CD4-positive, CD25-positive, alpha-beta regulatory T cell (primary cell): Measurements from ENCODE around the gene TMEM273. TPM values are rescaled to one million over a fixed set of nuclear protein-coding genes. Genes with fewer than 3 reads are reported as not detected.
A peak's percentile ranks its signal among the peaks of the same experiment; 100 is the strongest.

Source experiments
- ATAC-seq, 2 donors: fragments of 150-1000 bp; cut with Tn5 transposase; one replicate each; pipeline ENCODE4 v1.10.0; 2021; ENCODE audit warnings: low read depth in 2 of 2, moderate number of reproducible peaks in 2 of 2, moderate library complexity in 1 of 2
- DNase-seq, 3 donors: peaks; one replicate each; pipeline versions ENCODE4 v3.0.0 to v3.0.0-alpha.2; 2012 to 2022; ENCODE audit warnings: mixed read lengths in 1 of 3
- H3K27ac ChIP-seq: one replicate; pipeline ENCODE4 v1.7.0; 2013; ENCODE audit warnings: mild to moderate bottlenecking, low read length; ENCODE audit not compliant: insufficient read depth, poor library complexity, severe bottlenecking
- H3K27me3 ChIP-seq: one replicate; pipeline ENCODE4 v1.7.0; 2013; ENCODE audit warnings: low read length; ENCODE audit not compliant: control insufficient read depth, insufficient read depth
- H3K36me3 ChIP-seq: one replicate; pipeline ENCODE4 v1.7.0; 2013; ENCODE audit warnings: mild to moderate bottlenecking, low read length, moderate library complexity; ENCODE audit not compliant: control insufficient read depth, insufficient read depth
- H3K4me1 ChIP-seq: 2 replicates; pipeline ENCODE4 v1.7.0; 2013; ENCODE audit warnings: mild to moderate bottlenecking, low read length; ENCODE audit not compliant: insufficient read depth, control insufficient read depth, poor library complexity, severe bottlenecking
- H3K4me3 ChIP-seq: one replicate; pipeline ENCODE4 v1.7.0; 2013; ENCODE audit warnings: low read depth, mild to moderate bottlenecking, low read length, moderate library complexity
- H3K9me3 ChIP-seq, 2 experiments: 1 replicate in 1 of 2; 2 replicates in 1 of 2; pipeline ENCODE4 v1.7.0; 2013; ENCODE audit warnings: low read length in 2 of 2, mild to moderate bottlenecking in 1 of 2, moderate library complexity in 1 of 2; ENCODE audit not compliant: control insufficient read depth in 2 of 2
- H3K27ac Mint-ChIP-seq, 3 donors: one replicate each; pipeline ENCODE4 v1.8.0; 2020 to 2022; ENCODE audit warnings: mild to moderate bottlenecking in 3 of 3, mixed read lengths in 3 of 3, moderate library complexity in 2 of 3
- H3K27me3 Mint-ChIP-seq: one replicate; pipeline ENCODE4 v1.8.0; 2022; ENCODE audit warnings: mild to moderate bottlenecking, mixed read lengths
- H3K36me3 Mint-ChIP-seq: one replicate; pipeline ENCODE4 v1.8.0; 2020; ENCODE audit warnings: mixed read lengths
- H3K4me1 Mint-ChIP-seq, 4 donors: one replicate each; pipeline ENCODE4 v1.8.0; 2020 to 2022; ENCODE audit warnings: mixed read lengths in 4 of 4, mild to moderate bottlenecking in 1 of 4
- H3K4me3 Mint-ChIP-seq, 4 donors: one replicate each; pipeline ENCODE4 v1.8.0; 2020 to 2022; ENCODE audit warnings: mild to moderate bottlenecking in 4 of 4, mixed read lengths in 4 of 4, moderate library complexity in 3 of 4
- H3K9me3 Mint-ChIP-seq, 7 donors: one replicate each; pipeline ENCODE4 v1.8.0; 2020 to 2022; ENCODE audit warnings: mixed read lengths in 7 of 7, mild to moderate bottlenecking in 3 of 7, moderate library complexity in 2 of 7
- polyA plus RNA-seq, 4 donors: library from polyadenylated mRNA; unstranded; fragments of 300-500 nt; fragmentation: Illumina TruSeq; gene quantifications; one replicate each; pipeline ENCODE4 v1.2.3, GENCODE V29; 2021
- total RNA-seq: library from RNA; stranded (reverse); gene quantifications from one replicate; pipeline ENCODE4 v1.2.3, GENCODE V29; 2022

The TMEM273 gene
- total and polyA plus RNA-seq, 5 donors from 2014 or later: 7.9 to 46.2 (median 33.6) TPM

- peaks cover 4% of the 10 kb centered on the region for H3K27me3 Mint-ChIP-seq
- H3K36me3 Mint-ChIP-seq: no peaks in the 10 kb centered on the region
- H3K36me3 ChIP-seq: no peaks in the 10 kb centered on the region
- peaks cover 13 to 59% (median 34%) of the 10 kb centered on the region in 4 donors for H3K4me1 Mint-ChIP-seq
- H3K9me3 ChIP-seq: no peaks in the 10 kb centered on the region
- H3K27me3 ChIP-seq: no peaks in the 10 kb centered on the region
- peaks cover 33% of the 10 kb centered on the region for H3K4me1 ChIP-seq
- ATAC-seq (no peak), DNase-seq (no peak)
- H3K27ac ChIP-seq: peak overlapping the region; percentile 56
- peak overlapping the region; percentile 1 to 93 (median 76) for H3K27ac Mint-ChIP-seq
- peak overlapping the region; percentile 77 for H3K4me3 ChIP-seq
- H3K9me3 Mint-ChIP-seq: peaks cover 0 to 2% (median 0%) of the 10 kb centered on the region in 7 donors
- peak overlapping the region; percentile 70 to 88 (median 79) for H3K4me3 Mint-ChIP-seq
These were observed 1.1 kb downstream of the TMEM273 start for GRCh38 chr10:49187044-49187484.

- Mint-ChIP-seq H3K4me1 (peaks cover 15 to 63% (median 34%) of the 10 kb centered on the region in 4 donors), H3K27me3 (peaks cover 4% of the 10 kb centered on the region), H3K27ac (peak overlapping the region in 2 of 3 donors; percentile 1 to 21), H3K4me3 (peak overlapping the region; percentile 70 to 88 (median 79)), H3K9me3 (peaks cover 0 to 2% (median 0%) of the 10 kb centered on the region in 7 donors), H3K36me3 (no peaks in the 10 kb centered on the region)
- H3K4me1 ChIP-seq: peaks cover 37% of the 10 kb centered on the region
- no peaks in the 10 kb centered on the region for H3K9me3 ChIP-seq
- H3K36me3 ChIP-seq: no peaks in the 10 kb centered on the region
- ATAC-seq (no peak), DNase-seq (no peak)
- H3K4me3 ChIP-seq: peak overlapping the region; percentile 77
- H3K27me3 ChIP-seq: no peaks in the 10 kb centered on the region
- H3K27ac ChIP-seq: peak overlapping the region; percentile 56
These were observed 1.6 kb downstream of the TMEM273 start for GRCh38 chr10:49186613-49187012.

DNA sequence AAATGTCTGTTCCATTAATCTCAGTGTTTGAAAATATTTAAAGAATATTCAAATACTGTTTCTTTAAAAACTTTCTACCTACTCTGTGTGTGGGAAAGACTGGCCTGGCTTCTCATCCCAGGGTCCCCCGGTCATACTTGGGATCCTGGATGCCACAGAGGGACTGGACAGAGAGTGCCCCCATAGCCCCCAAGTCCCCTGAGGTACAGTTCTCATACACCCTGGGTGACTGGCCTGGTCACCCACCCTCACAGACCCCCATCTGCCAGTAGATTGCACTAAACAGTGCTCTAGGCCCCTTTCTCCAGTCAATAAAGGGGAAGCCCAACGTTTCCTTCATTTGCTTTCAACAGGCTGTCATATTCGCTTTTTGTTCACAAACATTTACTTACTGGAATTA, 3.0 kb downstream of the TMEM273 start:
- H3K9me3 Mint-ChIP-seq: no peaks in the 10 kb centered on the region
- peak overlapping the region in 2 of 3 donors; percentile 36 to 49 for H3K27ac Mint-ChIP-seq
- ATAC-seq (no peak), DNase-seq (no peak)
- no peaks in the 10 kb centered on the region for H3K36me3 Mint-ChIP-seq
- no peak overlapping the region for H3K27ac ChIP-seq
- H3K4me1 Mint-ChIP-seq: peaks cover 15 to 63% (median 38%) of the 10 kb centered on the region in 4 donors
- H3K9me3 ChIP-seq: no peaks in the 10 kb centered on the region
- H3K27me3 Mint-ChIP-seq: no peaks in the 10 kb centered on the region
- H3K27me3 ChIP-seq: no peaks in the 10 kb centered on the region
- peak overlapping the region in 3 of 4 donors; percentile 54 to 80 (median 70) for H3K4me3 Mint-ChIP-seq
- H3K4me1 ChIP-seq: peaks cover 37% of the 10 kb centered on the region
- H3K36me3 ChIP-seq: no peaks in the 10 kb centered on the region
- peak overlapping the region; percentile 43 for H3K4me3 ChIP-seq

- Histone ChIP-seq H3K27me3 (no peaks in the 10 kb centered on the region), H3K36me3 (no peaks in the 10 kb centered on the region), H3K9me3 (no peaks in the 10 kb centered on the region), H3K27ac (no peak overlapping the region), H3K4me3 (peak overlapping the region; percentile 43), H3K4me1 (peaks cover 37% of the 10 kb centered on the region)
- Mint-ChIP-seq H3K4me1 (peaks cover 15 to 61% (median 38%) of the 10 kb centered on the region in 4 donors), H3K9me3 (no peaks in the 10 kb centered on the region), H3K4me3 (peak overlapping the region; percentile 19 to 91 (median 76)), H3K27me3 (no peaks in the 10 kb centered on the region), H3K36me3 (no peaks in the 10 kb centered on the region), H3K27ac (peak overlapping the region in 2 of 3 donors; percentile 56 to 74)
- DNase-seq (no peak), ATAC-seq (no peak)
These were observed 3.5 kb downstream of the TMEM273 start for GRCh38 chr10:49184642-49185111.

DNA sequence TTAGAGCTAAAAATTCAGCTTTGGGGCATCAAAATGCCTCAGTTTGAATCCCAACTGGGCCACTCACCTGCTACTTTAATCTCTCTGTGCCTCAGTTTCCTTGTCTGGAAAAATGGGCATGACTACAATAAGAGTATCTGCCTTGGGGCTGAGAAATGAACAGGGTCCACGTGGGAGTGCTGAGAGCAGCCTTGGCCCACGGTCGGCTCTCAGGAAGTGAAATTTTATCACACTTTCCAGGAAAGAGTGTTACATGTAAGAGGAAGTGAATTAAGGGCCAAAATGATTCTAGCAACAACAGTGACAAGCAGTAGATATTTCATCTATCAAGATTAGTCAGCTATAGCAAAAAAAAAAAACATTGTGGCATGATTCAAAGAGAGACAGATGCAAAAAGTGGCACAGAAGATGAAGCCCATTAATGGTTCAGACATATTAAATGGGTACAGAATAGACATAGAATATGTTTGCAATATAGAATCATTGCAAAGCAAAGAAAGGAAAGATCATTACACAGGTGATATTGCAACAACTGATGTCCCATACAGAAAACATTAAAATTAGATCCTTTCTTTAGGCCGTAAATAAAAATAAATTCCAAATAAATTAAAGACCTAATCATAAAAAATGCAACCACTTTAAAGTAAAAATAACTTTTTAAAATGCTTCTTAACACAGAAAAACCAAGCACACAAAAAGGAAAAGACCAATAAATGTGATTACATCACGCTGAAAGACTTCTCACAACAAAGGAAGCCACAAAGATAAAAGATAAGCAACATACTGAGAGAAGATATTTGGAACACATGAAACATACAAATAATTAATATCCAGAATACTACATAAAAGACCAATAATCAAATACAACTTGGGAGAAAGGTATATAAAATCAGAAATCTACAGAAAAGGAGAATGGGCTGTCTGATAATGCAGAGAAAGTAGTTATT, 4.3 kb downstream of the TMEM273 start:
- H3K36me3 Mint-ChIP-seq: no peaks in the 10 kb centered on the region
- H3K4me1 Mint-ChIP-seq: peaks cover 16 to 58% (median 37%) of the 10 kb centered on the region in 4 donors
- no peaks in the 10 kb centered on the region for H3K27me3 ChIP-seq
- H3K27me3 Mint-ChIP-seq: no peaks in the 10 kb centered on the region
- H3K36me3 ChIP-seq: no peaks in the 10 kb centered on the region
- H3K9me3 ChIP-seq: no peaks in the 10 kb centered on the region
- H3K4me1 ChIP-seq: peaks cover 31% of the 10 kb centered on the region
- H3K9me3 Mint-ChIP-seq: no peaks in the 10 kb centered on the region
- H3K4me3 Mint-ChIP-seq: peak overlapping the region; percentile 33 to 91 (median 76)
- H3K27ac Mint-ChIP-seq: peak overlapping the region in 2 of 3 donors; percentile 32 to 38
- H3K4me3 ChIP-seq: peak overlapping the region; percentile 43
- H3K27ac ChIP-seq: peak overlapping the region; percentile 49
- DNase-seq (peak in 1 of 3 donors; percentile 80), ATAC-seq (peak; percentile 49 to 50)

GRCh38 chr10:49182776-49183175, 5.4 kb downstream of the TMEM273 start:
- Mint-ChIP-seq H3K36me3 (no peaks in the 10 kb centered on the region), H3K27ac (peak overlapping the region in 1 of 3 donors; percentile 64), H3K27me3 (no peaks in the 10 kb centered on the region), H3K9me3 (no peaks in the 10 kb centered on the region), H3K4me1 (peaks cover 17 to 58% (median 37%) of the 10 kb centered on the region in 4 donors), H3K4me3 (no peak overlapping the region)
- Histone ChIP-seq H3K9me3 (no peaks in the 10 kb centered on the region), H3K4me3 (no peak overlapping the region), H3K27ac (no peak overlapping the region), H3K27me3 (no peaks in the 10 kb centered on the region), H3K36me3 (no peaks in the 10 kb centered on the region), H3K4me1 (peaks cover 34% of the 10 kb centered on the region)
- no peak for ATAC-seq
- no peak for DNase-seq

DNA sequence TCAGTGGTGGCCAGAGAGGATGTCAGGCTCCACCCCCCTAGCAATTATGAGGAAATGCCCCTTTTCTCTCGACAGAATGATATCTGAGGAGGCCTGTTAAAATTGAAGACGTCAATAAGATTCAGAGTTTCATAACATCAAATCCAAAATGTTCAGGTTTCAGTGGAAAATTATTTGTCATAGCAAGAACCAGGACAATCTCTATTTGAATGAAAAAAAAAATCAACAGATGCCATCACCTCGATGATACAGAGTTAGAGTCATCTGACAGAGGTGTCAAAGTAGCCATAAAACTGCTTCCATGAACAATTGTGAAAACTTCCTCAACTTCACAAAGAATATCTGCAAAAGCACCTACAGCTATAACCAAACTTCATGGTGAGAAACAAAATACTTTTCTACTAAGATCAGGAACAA, 7.7 kb downstream of the TMEM273 start:
- ATAC-seq: no peak
- DNase-seq: no peak
- Histone ChIP-seq H3K27me3 (no peaks in the 10 kb centered on the region), H3K27ac (peak overlapping the region; percentile 51), H3K9me3 (no peaks in the 10 kb centered on the region), H3K36me3 (no peaks in the 10 kb centered on the region), H3K4me1 (peaks cover 46% of the 10 kb centered on the region), H3K4me3 (peak overlapping the region; percentile 14)
- Mint-ChIP-seq H3K9me3 (no peaks in the 10 kb centered on the region), H3K4me3 (peak overlapping the region in 3 of 4 donors; percentile 6 to 48 (median 11)), H3K4me1 (peaks cover 20 to 65% (median 40%) of the 10 kb centered on the region in 4 donors), H3K27me3 (no peaks in the 10 kb centered on the region), H3K36me3 (no peaks in the 10 kb centered on the region), H3K27ac (peak overlapping the region; percentile 12 to 59 (median 22))
